Measurements from ENCODE around the gene MSI1.

MSI1 gene

GRCh38 chr12:120367924-120368788 lies 808 bp downstream of the MSI1 start:
- TF ChIP-seq CTCF (IDR thresholded peaks at IDR 0.05; ENCODE audit: extremely low read depth, missing control alignments) = no peak
- DNase-seq (ENCODE audit: low spot score) = no peak

- peak; percentile 47 for TF ChIP-seq CTCF (IDR thresholded peaks at IDR 0.05; ENCODE audit: extremely low read depth, missing control alignments)
- DNase-seq (ENCODE audit: low spot score) = no peak
Observed at GRCh38 chr12:120367233-120367923, 1.6 kb downstream of the MSI1 start.

- no peak for DNase-seq (ENCODE audit: low spot score)
Observed at GRCh38 chr12:120366845-120367232, 2.1 kb downstream of the MSI1 start.

GRCh38 chr12:120366341-120366705 lies 2.6 kb downstream of the MSI1 start:
- DNase-seq (ENCODE audit: low spot score) = no peak
- TF ChIP-seq CTCF (IDR thresholded peaks at IDR 0.05; ENCODE audit: extremely low read depth, missing control alignments) = no peak

More at GRCh38 chr12:120366845-120367232, 2.1 kb downstream of the MSI1 start:
- no peak for TF ChIP-seq CTCF (IDR thresholded peaks at IDR 0.05; ENCODE audit: extremely low read depth, missing control alignments)

- no peak for DNase-seq (ENCODE audit: low spot score)
- TF ChIP-seq CTCF (IDR thresholded peaks at IDR 0.05; ENCODE audit: extremely low read depth, missing control alignments) = no peak
Observed at GRCh38 chr12:120365675-120366340, 3.2 kb downstream of the MSI1 start.

- no peak for TF ChIP-seq CTCF (IDR thresholded peaks at IDR 0.05; ENCODE audit: extremely low read depth, missing control alignments)
- DNase-seq (ENCODE audit: low spot score) = no peak
Observed at GRCh38 chr12:120364487-120364886, 4.5 kb downstream of the MSI1 start.
